Measurements from ENCODE around the gene SORBS2. TPM values are rescaled to one million over a fixed set of nuclear protein-coding genes. Genes with fewer than 3 reads are reported as not detected.

SORBS2 gene
- total RNA-seq, 1 experiment from 2014 or later, result 9.7 TPM

DNA sequence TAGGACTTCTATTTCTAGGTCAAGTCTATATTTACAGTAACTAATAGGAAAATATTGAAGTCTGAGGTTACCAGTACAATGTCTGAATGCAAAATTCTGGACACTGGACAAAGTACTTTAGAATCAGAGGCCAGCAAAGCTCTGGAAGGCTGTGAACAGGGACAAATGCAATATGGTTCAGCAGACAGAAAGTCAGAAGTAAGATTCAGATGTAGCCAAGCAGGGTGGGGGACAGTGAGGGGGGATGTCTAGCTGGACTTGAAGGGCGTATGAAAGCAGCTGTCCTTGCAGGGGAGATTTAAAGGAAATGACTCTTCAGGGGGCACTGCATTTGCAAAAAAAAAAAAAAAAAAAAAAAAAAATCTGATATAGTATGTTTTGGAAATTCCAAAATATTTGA, 2.9 kb downstream of the SORBS2 start:
- Mint-ChIP-seq H3K4me1 (peaks cover 46 to 53% of the 10 kb centered on the region in 2 experiments), H3K27ac (no peak overlapping the region), H3K36me3 (ENCODE audit: insufficient read depth in 1 of 3, low read depth in 3 of 3) (no peaks in the 10 kb centered on the region), H3K27me3 (ENCODE audit: low read depth) (no peaks in the 10 kb centered on the region; the same call in 1 of the 2 replicates), H3K4me3 (peak overlapping the region in 1 of 2 experiments; percentile 70; a peak in 3 of 5 replicates), H3K9me3 (no peaks in the 10 kb centered on the region)
- H2AFZ ChIP-seq (ENCODE audit: low read length), result no peak overlapping the region
- H2BK20ac ChIP-seq (ENCODE audit: low read depth, low read length, poor library complexity, severe bottlenecking), result no peak overlapping the region
- H3K4ac ChIP-seq (ENCODE audit: low read depth, low read length), result no peak overlapping the region
- H2BK5ac ChIP-seq (ENCODE audit: insufficient read length, low read length), result no peak overlapping the region
- no peak overlapping the region for H3K14ac ChIP-seq (ENCODE audit: insufficient read depth, low read length)
- H3K9ac ChIP-seq (ENCODE audit: extremely low read depth, insufficient read length, low read length), result peak overlapping the region; percentile 27
- no peak overlapping the region for H4K91ac ChIP-seq (ENCODE audit: insufficient read length, low read depth, low read length)
- H2AK5ac ChIP-seq (ENCODE audit: insufficient read length, low read length), result no peak overlapping the region
- H3K9me3 ChIP-seq (ENCODE audit: control insufficient read depth, low read depth, low read length), result no peaks in the 10 kb centered on the region
- no peak overlapping the region for H3K18ac ChIP-seq (ENCODE audit: insufficient read length, low read depth, low read length)
- H3K4me1 ChIP-seq (ENCODE audit: insufficient read depth, low read length), result peaks cover 7% of the 10 kb centered on the region
- no peak overlapping the region for H4K5ac ChIP-seq (ENCODE audit: insufficient read length, low read depth, low read length)
- H3K27me3 ChIP-seq (ENCODE audit: insufficient read depth, low read length), result no peaks in the 10 kb centered on the region
- no peaks in the 10 kb centered on the region for H4K20me1 ChIP-seq (ENCODE audit: control insufficient read depth, insufficient read depth, insufficient read length)
- H3K79me2 ChIP-seq (ENCODE audit: insufficient read depth, low read length), result no peaks in the 10 kb centered on the region
- no peaks in the 10 kb centered on the region for H3K23me2 ChIP-seq (ENCODE audit: insufficient read length, low read depth, low read length, poor library complexity, severe bottlenecking)
- H3K4me2 ChIP-seq (ENCODE audit: insufficient read depth, insufficient read length, low read length), result no peak overlapping the region
- no peak overlapping the region for H2BK120ac ChIP-seq (ENCODE audit: low read depth, low read length, poor library complexity, severe bottlenecking)
- no peak overlapping the region for H3K27ac ChIP-seq (ENCODE audit: insufficient read length, low read depth, low read length)
- no CpG with 5 or more reads among the region's 1 CpG for WGBS (ENCODE audit: extremely low coverage, insufficient read length, low lambda C conversion rate)
- no peaks in the 10 kb centered on the region for H3K79me1 ChIP-seq (ENCODE audit: insufficient read depth, low read depth, low read length, poor library complexity, severe bottlenecking)
- H3K23ac ChIP-seq (ENCODE audit: insufficient read length, low read depth, low read length), result no peak overlapping the region
- no peak overlapping the region for H3T11ph ChIP-seq (ENCODE audit: low read length)
- no peak for DNase-seq
- H3K56ac ChIP-seq (ENCODE audit: insufficient read length, low read depth, low read length), result no peak overlapping the region
- H2BK15ac ChIP-seq (ENCODE audit: low read depth, low read length), result no peak overlapping the region
- TF ChIP-seq, protein P1, sequence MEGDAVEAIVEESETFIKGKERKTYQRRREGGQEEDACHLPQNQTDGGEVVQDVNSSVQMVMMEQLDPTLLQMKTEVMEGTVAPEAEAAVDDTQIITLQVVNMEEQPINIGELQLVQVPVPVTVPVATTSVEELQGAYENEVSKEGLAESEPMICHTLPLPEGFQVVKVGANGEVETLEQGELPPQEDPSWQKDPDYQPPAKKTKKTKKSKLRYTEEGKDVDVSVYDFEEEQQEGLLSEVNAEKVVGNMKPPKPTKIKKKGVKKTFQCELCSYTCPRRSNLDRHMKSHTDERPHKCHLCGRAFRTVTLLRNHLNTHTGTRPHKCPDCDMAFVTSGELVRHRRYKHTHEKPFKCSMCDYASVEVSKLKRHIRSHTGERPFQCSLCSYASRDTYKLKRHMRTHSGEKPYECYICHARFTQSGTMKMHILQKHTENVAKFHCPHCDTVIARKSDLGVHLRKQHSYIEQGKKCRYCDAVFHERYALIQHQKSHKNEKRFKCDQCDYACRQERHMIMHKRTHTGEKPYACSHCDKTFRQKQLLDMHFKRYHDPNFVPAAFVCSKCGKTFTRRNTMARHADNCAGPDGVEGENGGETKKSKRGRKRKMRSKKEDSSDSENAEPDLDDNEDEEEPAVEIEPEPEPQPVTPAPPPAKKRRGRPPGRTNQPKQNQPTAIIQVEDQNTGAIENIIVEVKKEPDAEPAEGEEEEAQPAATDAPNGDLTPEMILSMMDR (conservative IDR thresholded peaks at IDR 0.05), result no peak
- H2BK12ac ChIP-seq (ENCODE audit: insufficient read length, low read depth, low read length), result no peak overlapping the region
- no peak overlapping the region for H4K8ac ChIP-seq (replicated peaks; ENCODE audit: insufficient read length, low read depth, low read length)
